ENCODE results near the gene HTT-AS. TPM values are rescaled to one million over a fixed set of nuclear protein-coding genes. Genes with fewer than 3 reads are reported as not detected.

Gene HTT-AS
- total RNA-seq (ENCODE audit: low replicate concordance) = not detected in 2 replicates

GRCh38 chr4:3074078-3074845 is at the start of gene HTT-AS, which contains the start of gene HTT:
HTT-AS (minus strand) TSS chr4:3074538.
HTT (plus strand) TSS chr4:3074681; CDS start chr4:3074826, 145 bp downstream.
- peak; percentile 93 for DNase-seq (ENCODE audit: low read depth)
- peak within 1 kb of the TSS; percentile 89 for H3K4me3 ChIP-seq (ENCODE audit: low read depth, low read length)
- peak; percentile 19 for TF ChIP-seq CTCF (IDR thresholded peaks at IDR 0.05; ENCODE audit: insufficient read depth, low read length)

GRCh38 chr4:3123181-3123671 is 48.9 kb upstream of the HTT-AS start:
- TF ChIP-seq CTCF (IDR thresholded peaks at IDR 0.05; ENCODE audit: insufficient read depth, low read length) = no peak
- no peak overlapping the region for H3K4me3 ChIP-seq (ENCODE audit: low read depth, low read length)
- DNase-seq (ENCODE audit: low read depth) = peak; percentile 39

- peak; percentile 53 for DNase-seq (ENCODE audit: low read depth)
- H3K4me3 ChIP-seq (ENCODE audit: low read depth, low read length) = no peak overlapping the region
- TF ChIP-seq CTCF (IDR thresholded peaks at IDR 0.05; ENCODE audit: insufficient read depth, low read length) = no peak
These were observed 47.8 kb upstream of the HTT-AS start for GRCh38 chr4:3122081-3122563.

- no peak overlapping the region for H3K4me3 ChIP-seq (ENCODE audit: low read depth, low read length)
- no peak for TF ChIP-seq CTCF (IDR thresholded peaks at IDR 0.05; ENCODE audit: insufficient read depth, low read length)
- DNase-seq (ENCODE audit: low read depth) = no peak
These were observed 47.3 kb upstream of the HTT-AS start for GRCh38 chr4:3121596-3121995.

GRCh38 chr4:3121110-3121509 is 46.8 kb upstream of the HTT-AS start:
- no peak for DNase-seq (ENCODE audit: low read depth)
- no peak for TF ChIP-seq CTCF (IDR thresholded peaks at IDR 0.05; ENCODE audit: insufficient read depth, low read length)
- no peak overlapping the region for H3K4me3 ChIP-seq (ENCODE audit: low read depth, low read length)

- TF ChIP-seq CTCF (IDR thresholded peaks at IDR 0.05; ENCODE audit: insufficient read depth, low read length) = no peak
- no peak overlapping the region for H3K4me3 ChIP-seq (ENCODE audit: low read depth, low read length)
- no peak for DNase-seq (ENCODE audit: low read depth)
These were observed 45.1 kb upstream of the HTT-AS start for GRCh38 chr4:3119464-3119863.

All from fibroblast of the aortic adventitia (primary cell).